Breast epithelium (tissue), 3 donors: Measurements from ENCODE around the gene KANK3.

ENCODE experiments used
- POLR2A ChIP-seq: fragments of 450-650 bp; IDR thresholded peaks from one replicate; pipeline ENCODE4 v1.6.1; 2016; ENCODE audit warnings: antibody characterized with exemption, mild to moderate bottlenecking, moderate library complexity
- TF ChIP-seq, protein P1 (sequence below), 3 donors: fragments of 450-650 bp; IDR thresholded peaks; one replicate each; pipeline ENCODE4 v1.5.1; 2016 to 2017; ENCODE audit warnings: antibody characterized with exemption in 3 of 3, mild to moderate bottlenecking in 3 of 3, moderate library complexity in 3 of 3

DNA sequence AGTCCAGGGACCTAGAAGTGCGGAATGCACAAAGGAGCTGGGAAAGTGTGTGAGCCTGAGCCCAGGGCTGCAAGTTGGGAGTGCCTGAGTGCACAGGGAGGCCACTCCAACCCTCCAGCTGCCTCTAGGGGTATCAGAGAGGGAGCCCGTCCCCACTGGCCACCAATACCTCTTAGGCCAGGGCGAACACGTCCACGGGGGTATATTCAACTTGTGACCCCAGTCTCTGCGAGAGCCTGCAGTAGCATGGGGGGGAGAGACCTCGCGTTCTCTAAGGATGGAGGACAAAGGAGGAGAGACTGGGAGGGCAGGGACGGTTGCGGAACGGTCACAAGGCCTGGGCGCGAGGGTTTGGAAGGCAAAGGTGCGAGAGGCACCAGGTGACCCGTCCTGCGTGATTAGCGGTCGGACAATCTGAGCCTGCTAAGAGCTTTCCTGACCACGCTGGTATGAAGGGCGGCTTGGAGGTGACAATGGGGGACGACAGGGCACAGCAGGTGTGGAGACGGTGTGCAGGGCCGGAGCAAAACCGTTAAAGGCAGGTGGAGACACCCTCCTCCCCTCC lies 35.6 kb downstream of the KANK3 start:
- TF ChIP-seq POLR2A = no peak
- TF ChIP-seq, protein P1, sequence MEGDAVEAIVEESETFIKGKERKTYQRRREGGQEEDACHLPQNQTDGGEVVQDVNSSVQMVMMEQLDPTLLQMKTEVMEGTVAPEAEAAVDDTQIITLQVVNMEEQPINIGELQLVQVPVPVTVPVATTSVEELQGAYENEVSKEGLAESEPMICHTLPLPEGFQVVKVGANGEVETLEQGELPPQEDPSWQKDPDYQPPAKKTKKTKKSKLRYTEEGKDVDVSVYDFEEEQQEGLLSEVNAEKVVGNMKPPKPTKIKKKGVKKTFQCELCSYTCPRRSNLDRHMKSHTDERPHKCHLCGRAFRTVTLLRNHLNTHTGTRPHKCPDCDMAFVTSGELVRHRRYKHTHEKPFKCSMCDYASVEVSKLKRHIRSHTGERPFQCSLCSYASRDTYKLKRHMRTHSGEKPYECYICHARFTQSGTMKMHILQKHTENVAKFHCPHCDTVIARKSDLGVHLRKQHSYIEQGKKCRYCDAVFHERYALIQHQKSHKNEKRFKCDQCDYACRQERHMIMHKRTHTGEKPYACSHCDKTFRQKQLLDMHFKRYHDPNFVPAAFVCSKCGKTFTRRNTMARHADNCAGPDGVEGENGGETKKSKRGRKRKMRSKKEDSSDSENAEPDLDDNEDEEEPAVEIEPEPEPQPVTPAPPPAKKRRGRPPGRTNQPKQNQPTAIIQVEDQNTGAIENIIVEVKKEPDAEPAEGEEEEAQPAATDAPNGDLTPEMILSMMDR (IDR thresholded peaks at IDR 0.05) = no peak
